Coronary artery (tissue), 2 donors: Measurements from ENCODE around the gene ULK4.

ENCODE experiments used
- DNase-seq: peaks from one replicate; pipeline ENCODE4 v3.0.0-alpha.2; 2017; ENCODE audit warnings: low spot score
- H3K27ac ChIP-seq, 2 donors: fragments of 200-600 bp; sonication (generic); one replicate each; pipeline ENCODE4 v1.5.1; 2016 to 2019
- H3K4me3 ChIP-seq: fragments of 200-600 bp; sonication (generic); 2 replicates; pipeline ENCODE4 v1.5.1; 2016; ENCODE audit warnings: mild to moderate bottlenecking, moderate library complexity
- TF ChIP-seq, protein P1 (sequence below): fragments of 200-600 bp; sonication (generic); IDR thresholded peaks from one replicate; pipeline ENCODE4 v1.5.1; 2019; ENCODE audit warnings: antibody characterized with exemption

Gene ULK4

DNA sequence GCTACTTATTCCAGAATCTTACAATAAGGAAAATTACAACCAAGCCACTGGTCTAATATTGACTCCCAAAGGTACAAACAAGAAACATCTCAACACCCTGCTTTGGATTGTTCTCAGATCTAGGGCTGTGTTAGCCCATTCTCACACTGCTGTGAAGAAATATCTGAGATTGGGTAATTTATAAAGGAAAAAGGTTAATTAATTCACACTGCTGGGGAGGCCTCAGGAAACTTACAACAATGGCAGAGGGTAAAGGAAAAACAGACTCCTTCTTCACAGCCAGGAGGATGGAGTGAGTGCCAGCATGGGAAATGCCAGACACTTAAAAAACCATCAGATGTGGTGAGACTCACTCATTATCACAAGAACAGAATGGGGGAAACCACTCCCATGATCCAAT, 208.3 kb downstream of the ULK4 start:
- no peak overlapping the region for H3K27ac ChIP-seq
- no peak overlapping the region for H3K4me3 ChIP-seq

DNA sequence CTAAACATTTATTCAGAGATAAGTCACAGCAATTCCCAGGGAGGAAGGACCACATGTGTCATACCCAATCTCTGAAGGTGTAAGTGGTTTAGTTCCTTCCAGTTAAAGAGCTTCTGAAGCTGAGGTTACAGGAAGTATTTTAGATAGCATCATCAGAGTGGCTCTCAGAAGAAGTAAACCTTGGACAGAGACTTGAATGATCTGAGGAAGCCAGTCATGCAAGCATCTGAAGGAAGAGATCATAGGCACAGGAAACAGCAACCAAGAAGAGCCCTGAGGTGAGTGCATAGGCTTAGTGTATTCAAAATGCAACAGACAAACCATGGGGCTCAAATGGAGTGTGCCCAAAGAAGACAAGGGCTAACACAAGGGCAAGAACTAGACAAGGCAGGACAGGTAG, 210.3 kb downstream of the ULK4 start:
- DNase-seq = no peak
- TF ChIP-seq, protein P1, sequence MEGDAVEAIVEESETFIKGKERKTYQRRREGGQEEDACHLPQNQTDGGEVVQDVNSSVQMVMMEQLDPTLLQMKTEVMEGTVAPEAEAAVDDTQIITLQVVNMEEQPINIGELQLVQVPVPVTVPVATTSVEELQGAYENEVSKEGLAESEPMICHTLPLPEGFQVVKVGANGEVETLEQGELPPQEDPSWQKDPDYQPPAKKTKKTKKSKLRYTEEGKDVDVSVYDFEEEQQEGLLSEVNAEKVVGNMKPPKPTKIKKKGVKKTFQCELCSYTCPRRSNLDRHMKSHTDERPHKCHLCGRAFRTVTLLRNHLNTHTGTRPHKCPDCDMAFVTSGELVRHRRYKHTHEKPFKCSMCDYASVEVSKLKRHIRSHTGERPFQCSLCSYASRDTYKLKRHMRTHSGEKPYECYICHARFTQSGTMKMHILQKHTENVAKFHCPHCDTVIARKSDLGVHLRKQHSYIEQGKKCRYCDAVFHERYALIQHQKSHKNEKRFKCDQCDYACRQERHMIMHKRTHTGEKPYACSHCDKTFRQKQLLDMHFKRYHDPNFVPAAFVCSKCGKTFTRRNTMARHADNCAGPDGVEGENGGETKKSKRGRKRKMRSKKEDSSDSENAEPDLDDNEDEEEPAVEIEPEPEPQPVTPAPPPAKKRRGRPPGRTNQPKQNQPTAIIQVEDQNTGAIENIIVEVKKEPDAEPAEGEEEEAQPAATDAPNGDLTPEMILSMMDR = no peak
- Histone ChIP-seq H3K27ac (no peak overlapping the region), H3K4me3 (no peak overlapping the region)

More for the DNA sequence above, 208.3 kb downstream of the ULK4 start:
- DNase-seq = no peak
- TF ChIP-seq, protein P1 = no peak

DNA sequence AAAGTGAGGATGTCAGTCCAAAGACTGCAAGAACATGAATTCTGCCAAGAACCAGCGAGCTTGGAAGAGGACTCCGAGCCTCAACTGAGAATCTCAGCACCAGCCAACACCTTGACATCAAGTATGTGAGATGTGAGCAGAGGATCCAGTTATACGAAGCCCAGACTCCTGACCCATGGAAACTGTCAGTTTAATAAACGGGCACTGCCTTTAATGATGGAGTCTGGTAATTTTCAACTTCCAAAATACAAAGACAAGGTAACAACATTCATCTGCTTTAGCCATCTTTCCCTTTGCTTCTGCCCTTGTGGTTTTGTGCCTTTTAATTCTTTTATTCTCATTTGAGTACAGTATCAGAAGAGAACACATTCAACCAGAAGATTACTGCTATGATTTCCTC, 211.9 kb downstream of the ULK4 start:
- no peak overlapping the region for H3K27ac ChIP-seq
- TF ChIP-seq, protein P1 = no peak
- DNase-seq = no peak
- no peak overlapping the region for H3K4me3 ChIP-seq

DNA sequence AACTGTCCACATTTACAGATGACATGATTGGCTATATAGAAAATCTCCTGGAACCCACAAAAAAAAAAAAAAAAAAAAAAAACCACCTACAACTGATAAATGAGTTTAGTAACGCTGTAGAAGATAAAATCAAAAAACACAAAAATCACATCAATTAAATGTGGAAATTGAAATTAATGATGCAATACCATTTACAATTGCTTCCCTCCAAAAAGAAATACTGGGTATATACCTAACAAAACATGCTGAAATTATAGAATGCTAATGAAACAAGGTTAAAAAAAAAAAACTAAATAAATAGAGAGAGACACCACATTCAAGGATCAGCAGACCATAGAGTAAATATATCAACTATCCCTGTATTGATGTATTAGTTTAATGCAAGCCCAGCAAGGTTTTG, 215.7 kb downstream of the ULK4 start:
- DNase-seq = no peak
- H3K27ac ChIP-seq = no peak overlapping the region
- no peak overlapping the region for H3K4me3 ChIP-seq
- TF ChIP-seq, protein P1 = no peak

DNA sequence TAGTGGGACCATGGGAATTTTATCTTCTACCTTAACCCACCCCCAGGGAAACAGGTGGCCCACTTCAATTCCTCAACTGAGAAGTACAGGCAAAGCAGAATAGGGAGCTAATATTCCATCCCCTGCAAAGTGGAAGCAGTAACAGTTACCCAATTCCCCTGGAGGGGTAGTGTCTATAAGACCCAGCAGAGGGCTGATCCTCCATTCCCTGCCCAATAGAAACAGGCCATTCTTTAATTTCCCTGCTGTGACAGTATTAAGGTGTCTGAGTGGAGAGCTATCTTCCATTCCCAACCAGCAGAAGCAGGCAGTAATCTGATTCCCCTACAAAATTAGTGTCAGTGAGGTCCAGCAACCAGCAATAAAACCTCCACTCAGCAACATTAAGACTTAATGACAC, 219.8 kb downstream of the ULK4 start:
- H3K4me3 ChIP-seq = no peak overlapping the region
- TF ChIP-seq, protein P1 = no peak
- no peak for DNase-seq
- H3K27ac ChIP-seq = no peak overlapping the region

DNA sequence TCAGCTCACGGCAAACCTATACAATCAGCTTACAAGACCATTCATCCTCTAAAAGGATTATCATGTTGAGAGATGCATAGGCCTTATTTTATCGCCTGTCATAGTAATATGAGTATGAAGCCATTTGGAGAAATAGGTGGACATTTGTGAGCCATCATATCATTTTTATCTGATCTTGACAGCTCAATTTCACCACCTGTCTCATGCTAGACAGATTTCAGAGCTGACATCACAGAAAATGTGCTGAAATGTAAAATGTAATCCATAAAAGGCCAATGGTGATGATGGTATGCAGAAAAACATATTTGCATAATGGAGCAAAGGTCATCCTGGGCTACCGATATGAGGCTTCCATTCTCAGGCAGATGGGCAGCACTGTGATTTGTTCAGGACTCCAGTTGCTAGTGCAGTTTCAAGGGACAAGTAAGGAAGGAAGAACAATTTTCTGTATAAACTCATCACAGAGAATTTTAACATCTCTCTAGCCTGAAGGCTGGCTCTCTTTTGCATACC, 221.5 kb downstream of the ULK4 start:
- Histone ChIP-seq H3K4me3 (no peak overlapping the region), H3K27ac (no peak overlapping the region)
- TF ChIP-seq, protein P1 = no peak
- DNase-seq = no peak

DNA sequence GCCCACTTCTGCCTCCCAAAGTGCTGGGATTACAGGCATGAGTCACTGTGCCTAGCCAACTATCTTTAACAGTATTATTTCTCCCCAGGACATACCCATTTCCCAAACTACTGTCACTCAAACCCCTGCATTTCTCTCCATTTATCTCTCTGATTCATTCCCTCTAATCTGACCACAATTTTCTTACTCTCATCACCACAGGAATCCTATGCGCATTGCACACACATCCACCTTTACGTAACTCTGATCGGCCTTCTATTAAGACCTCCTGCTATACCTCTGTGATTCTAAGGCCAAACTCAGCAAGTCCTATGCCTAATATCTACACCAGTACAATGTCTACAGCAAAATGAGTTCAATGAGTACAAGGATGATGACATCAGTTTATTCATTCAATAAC, 235.0 kb downstream of the ULK4 start:
- Histone ChIP-seq H3K27ac (no peak overlapping the region), H3K4me3 (no peak overlapping the region)
- TF ChIP-seq, protein P1 = no peak
- DNase-seq = no peak
